Measurements from ENCODE around the gene USP9X. TPM values are rescaled to one million over a fixed set of nuclear protein-coding genes. Genes with fewer than 3 reads are reported as not detected.
A peak's percentile ranks its signal among the peaks of the same experiment; 100 is the strongest.

USP9X gene
- 100 to 1,000 TPM in 3 of 4 donors, 10 to 100 TPM in 1; 87.4 to 138 (median 127) TPM for total RNA-seq
- 10 to 100 TPM; 19.4 to 44.9 (median 24.6) TPM for polyA plus RNA-seq
- long read RNA-seq, donor 1, full-length matches to known transcripts = 3 of 26 reads
- long read RNA-seq, donor 1, partial matches to known transcripts = 16 of 26 reads
- long read RNA-seq, donor 1, other reads (novel, unspliced or antisense) = 7 of 26 reads
- long read RNA-seq, donor 2, full-length matches to known transcripts = 1 of 35 reads
- long read RNA-seq, donor 2, partial matches to known transcripts = 26 of 35 reads
- long read RNA-seq, donor 2, other reads (novel, unspliced or antisense) = 8 of 35 reads

- no peaks in the 10 kb centered on the region for H3K27me3 ChIP-seq (ENCODE audit: insufficient read depth in 3 of 3, low read length in 2 of 3)
- DNase-seq = peak; percentile 92 to 97
- peak within 1 kb of the TSS; percentile 100 for H3K27ac ChIP-seq
- no peaks in the 10 kb centered on the region for H3K9me3 ChIP-seq
- H3K4me1 ChIP-seq = peaks cover 22% of the 10 kb centered on the region
- H3K4me3 ChIP-seq = peak within 1 kb of the TSS; percentile 96
- no peak for TF ChIP-seq CTCF (IDR thresholded peaks at IDR 0.05)
- no peaks in the 10 kb centered on the region for H3K36me3 ChIP-seq (ENCODE audit: insufficient read depth in 1 of 2, low read depth in 1 of 2)
- peak; percentile 83 to 86 (median 85) for ATAC-seq
- intact Hi-C loops (cut with DNase I) = loop anchor here in 1 of 2 donors (5.0 to 10.0 kb wide), 2 partner anchors 73 to 140 kb away; no protein-coding TSS in a partner anchor
- WGBS, 3 donors = 0% methylated on average over 5 to 40 of the region's 61 CpGs
Observed at GRCh38 chrX:41084893-41085511, at the start of gene USP9X. USP9X (plus strand) TSS chrX:41085445; CDS start chrX:41123629, 38,184 bp downstream.

GRCh38 chrX:41035582-41035981 is 49.7 kb upstream of the USP9X start:
- Histone ChIP-seq H3K9me3 (no peaks in the 10 kb centered on the region), H3K4me3 (no peak overlapping the region), H3K36me3 (ENCODE audit: insufficient read depth in 1 of 2, low read depth in 1 of 2) (no peaks in the 10 kb centered on the region), H3K27ac (no peak overlapping the region), H3K27me3 (ENCODE audit: insufficient read depth in 3 of 3, low read length in 2 of 3) (peaks cover 0 to 32% (median 0%) of the 10 kb centered on the region in 3 donors), H3K4me1 (no peaks in the 10 kb centered on the region)
- DNase-seq (no peak), ATAC-seq (no peak)
- WGBS, 3 donors = 86 to 97% (median 95%) methylated on average over 1 of the region's 1 CpG
- intact Hi-C loops (cut with DNase I) = no loop called here
- TF ChIP-seq CTCF (IDR thresholded peaks at IDR 0.05) = no peak

- 90 to 94% (median 92%) methylated on average over 9 of the region's 9 CpGs for WGBS, 3 donors
- H3K27ac ChIP-seq = no peak overlapping the region
- DNase-seq = no peak
- no peak for ATAC-seq
- H3K4me3 ChIP-seq = no peak overlapping the region
- H3K4me1 ChIP-seq = no peaks in the 10 kb centered on the region
- intact Hi-C loops (cut with DNase I) = no loop called here
- no peaks in the 10 kb centered on the region for H3K9me3 ChIP-seq
- no peak for TF ChIP-seq CTCF (IDR thresholded peaks at IDR 0.05)
- peaks cover 0 to 35% (median 0%) of the 10 kb centered on the region in 3 donors for H3K27me3 ChIP-seq (ENCODE audit: insufficient read depth in 3 of 3, low read length in 2 of 3)
- H3K36me3 ChIP-seq (ENCODE audit: insufficient read depth in 1 of 2, low read depth in 1 of 2) = no peaks in the 10 kb centered on the region
Observed at GRCh38 chrX:41036668-41037326, 48.4 kb upstream of the USP9X start.

GRCh38 chrX:41043196-41043595 is 42.0 kb upstream of the USP9X start:
- H3K4me3 ChIP-seq = no peak overlapping the region
- no peak overlapping the region for H3K27ac ChIP-seq
- no peak for ATAC-seq
- peaks cover 0 to 23% (median 0%) of the 10 kb centered on the region in 3 donors for H3K27me3 ChIP-seq (ENCODE audit: insufficient read depth in 3 of 3, low read length in 2 of 3)
- no peak for TF ChIP-seq CTCF (IDR thresholded peaks at IDR 0.05)
- intact Hi-C loops (cut with DNase I) = no loop called here
- WGBS, 3 donors = 85 to 92% (median 89%) methylated on average over 6 of the region's 6 CpGs
- DNase-seq = no peak
- H3K4me1 ChIP-seq = no peaks in the 10 kb centered on the region
- H3K36me3 ChIP-seq (ENCODE audit: insufficient read depth in 1 of 2, low read depth in 1 of 2) = no peaks in the 10 kb centered on the region
- no peaks in the 10 kb centered on the region for H3K9me3 ChIP-seq
